Liver (tissue), 3 donors: Measurements from ENCODE around the gene ITCH.

ENCODE experiments used
- FOXA1 ChIP-seq: IDR thresholded peaks from 2 replicates; pipeline ENCODE4 v1.6.1; 2016; ENCODE audit warnings: antibody characterized with exemption
- FOXA2 ChIP-seq: IDR thresholded peaks from 2 replicates; pipeline ENCODE4 v1.6.1; 2016; ENCODE audit warnings: antibody characterized with exemption
- HNF4A ChIP-seq, 2 donors: conservative IDR thresholded peaks; 2 replicates each; pipeline ENCODE4 v1.6.1; 2016; ENCODE audit warnings: antibody characterized with exemption in 2 of 2, mild to moderate bottlenecking in 2 of 2
- RAD21 ChIP-seq, 2 donors: IDR thresholded peaks; 2 replicates each; pipeline ENCODE4 v1.6.1; 2016; ENCODE audit warnings: antibody characterized with exemption in 2 of 2, mild to moderate bottlenecking in 2 of 2
- SP1 ChIP-seq: IDR thresholded peaks from 2 replicates; pipeline ENCODE4 v1.6.1; 2018; ENCODE audit warnings: antibody characterized with exemption, mild to moderate bottlenecking
- TAF1 ChIP-seq: conservative IDR thresholded peaks from 2 replicates; pipeline ENCODE4 v1.6.1; 2016; ENCODE audit warnings: antibody characterized with exemption, mild to moderate bottlenecking
- YY1 ChIP-seq: IDR thresholded peaks from 2 replicates; pipeline ENCODE4 v1.6.1; 2016; ENCODE audit warnings: antibody characterized with exemption, mild to moderate bottlenecking
- TF ChIP-seq, protein P1 (sequence below): fragments of 150-350 bp; IDR thresholded peaks from 2 replicates; pipeline ENCODE4 v1.5.1; 2017; ENCODE audit warnings: improper control_type of control experiment, low read depth, low read length; ENCODE audit not compliant: missing input control
- TF ChIP-seq, protein P2 (sequence below): IDR thresholded peaks from 2 replicates; pipeline ENCODE4 v1.6.1; 2016; ENCODE audit warnings: antibody characterized with exemption
- TF ChIP-seq, protein P3 (sequence below): IDR thresholded peaks from 2 replicates; pipeline ENCODE4 v1.6.1; 2016; ENCODE audit warnings: antibody characterized with exemption
- TF ChIP-seq, protein P4 (sequence below): IDR thresholded peaks from 2 replicates; pipeline ENCODE4 v1.6.1; 2016; ENCODE audit warnings: antibody characterized with exemption, mild to moderate bottlenecking
- donor health status: healthy.
- donor health status: healthy.

- TF ChIP-seq, protein P1, sequence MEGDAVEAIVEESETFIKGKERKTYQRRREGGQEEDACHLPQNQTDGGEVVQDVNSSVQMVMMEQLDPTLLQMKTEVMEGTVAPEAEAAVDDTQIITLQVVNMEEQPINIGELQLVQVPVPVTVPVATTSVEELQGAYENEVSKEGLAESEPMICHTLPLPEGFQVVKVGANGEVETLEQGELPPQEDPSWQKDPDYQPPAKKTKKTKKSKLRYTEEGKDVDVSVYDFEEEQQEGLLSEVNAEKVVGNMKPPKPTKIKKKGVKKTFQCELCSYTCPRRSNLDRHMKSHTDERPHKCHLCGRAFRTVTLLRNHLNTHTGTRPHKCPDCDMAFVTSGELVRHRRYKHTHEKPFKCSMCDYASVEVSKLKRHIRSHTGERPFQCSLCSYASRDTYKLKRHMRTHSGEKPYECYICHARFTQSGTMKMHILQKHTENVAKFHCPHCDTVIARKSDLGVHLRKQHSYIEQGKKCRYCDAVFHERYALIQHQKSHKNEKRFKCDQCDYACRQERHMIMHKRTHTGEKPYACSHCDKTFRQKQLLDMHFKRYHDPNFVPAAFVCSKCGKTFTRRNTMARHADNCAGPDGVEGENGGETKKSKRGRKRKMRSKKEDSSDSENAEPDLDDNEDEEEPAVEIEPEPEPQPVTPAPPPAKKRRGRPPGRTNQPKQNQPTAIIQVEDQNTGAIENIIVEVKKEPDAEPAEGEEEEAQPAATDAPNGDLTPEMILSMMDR: no peak
- TF ChIP-seq HNF4A (conservative IDR thresholded peaks at IDR 0.05): no peak
- TF ChIP-seq, protein P2, sequence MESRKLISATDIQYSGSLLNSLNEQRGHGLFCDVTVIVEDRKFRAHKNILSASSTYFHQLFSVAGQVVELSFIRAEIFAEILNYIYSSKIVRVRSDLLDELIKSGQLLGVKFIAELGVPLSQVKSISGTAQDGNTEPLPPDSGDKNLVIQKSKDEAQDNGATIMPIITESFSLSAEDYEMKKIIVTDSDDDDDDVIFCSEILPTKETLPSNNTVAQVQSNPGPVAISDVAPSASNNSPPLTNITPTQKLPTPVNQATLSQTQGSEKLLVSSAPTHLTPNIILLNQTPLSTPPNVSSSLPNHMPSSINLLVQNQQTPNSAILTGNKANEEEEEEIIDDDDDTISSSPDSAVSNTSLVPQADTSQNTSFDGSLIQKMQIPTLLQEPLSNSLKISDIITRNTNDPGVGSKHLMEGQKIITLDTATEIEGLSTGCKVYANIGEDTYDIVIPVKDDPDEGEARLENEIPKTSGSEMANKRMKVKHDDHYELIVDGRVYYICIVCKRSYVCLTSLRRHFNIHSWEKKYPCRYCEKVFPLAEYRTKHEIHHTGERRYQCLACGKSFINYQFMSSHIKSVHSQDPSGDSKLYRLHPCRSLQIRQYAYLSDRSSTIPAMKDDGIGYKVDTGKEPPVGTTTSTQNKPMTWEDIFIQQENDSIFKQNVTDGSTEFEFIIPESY: no peak
- no peak for TF ChIP-seq TAF1
- no peak for TF ChIP-seq YY1
- no peak for TF ChIP-seq FOXA1
- TF ChIP-seq RAD21 (IDR thresholded peaks at IDR 0.05): no peak
- TF ChIP-seq, protein P3, sequence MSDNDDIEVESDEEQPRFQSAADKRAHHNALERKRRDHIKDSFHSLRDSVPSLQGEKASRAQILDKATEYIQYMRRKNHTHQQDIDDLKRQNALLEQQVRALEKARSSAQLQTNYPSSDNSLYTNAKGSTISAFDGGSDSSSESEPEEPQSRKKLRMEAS: no peak
- no peak for TF ChIP-seq FOXA2
- TF ChIP-seq SP1: no peak
- TF ChIP-seq, protein P4, sequence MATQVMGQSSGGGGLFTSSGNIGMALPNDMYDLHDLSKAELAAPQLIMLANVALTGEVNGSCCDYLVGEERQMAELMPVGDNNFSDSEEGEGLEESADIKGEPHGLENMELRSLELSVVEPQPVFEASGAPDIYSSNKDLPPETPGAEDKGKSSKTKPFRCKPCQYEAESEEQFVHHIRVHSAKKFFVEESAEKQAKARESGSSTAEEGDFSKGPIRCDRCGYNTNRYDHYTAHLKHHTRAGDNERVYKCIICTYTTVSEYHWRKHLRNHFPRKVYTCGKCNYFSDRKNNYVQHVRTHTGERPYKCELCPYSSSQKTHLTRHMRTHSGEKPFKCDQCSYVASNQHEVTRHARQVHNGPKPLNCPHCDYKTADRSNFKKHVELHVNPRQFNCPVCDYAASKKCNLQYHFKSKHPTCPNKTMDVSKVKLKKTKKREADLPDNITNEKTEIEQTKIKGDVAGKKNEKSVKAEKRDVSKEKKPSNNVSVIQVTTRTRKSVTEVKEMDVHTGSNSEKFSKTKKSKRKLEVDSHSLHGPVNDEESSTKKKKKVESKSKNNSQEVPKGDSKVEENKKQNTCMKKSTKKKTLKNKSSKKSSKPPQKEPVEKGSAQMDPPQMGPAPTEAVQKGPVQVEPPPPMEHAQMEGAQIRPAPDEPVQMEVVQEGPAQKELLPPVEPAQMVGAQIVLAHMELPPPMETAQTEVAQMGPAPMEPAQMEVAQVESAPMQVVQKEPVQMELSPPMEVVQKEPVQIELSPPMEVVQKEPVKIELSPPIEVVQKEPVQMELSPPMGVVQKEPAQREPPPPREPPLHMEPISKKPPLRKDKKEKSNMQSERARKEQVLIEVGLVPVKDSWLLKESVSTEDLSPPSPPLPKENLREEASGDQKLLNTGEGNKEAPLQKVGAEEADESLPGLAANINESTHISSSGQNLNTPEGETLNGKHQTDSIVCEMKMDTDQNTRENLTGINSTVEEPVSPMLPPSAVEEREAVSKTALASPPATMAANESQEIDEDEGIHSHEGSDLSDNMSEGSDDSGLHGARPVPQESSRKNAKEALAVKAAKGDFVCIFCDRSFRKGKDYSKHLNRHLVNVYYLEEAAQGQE: no peak
Observed at GRCh38 chr20:34524426-34524825, 161.4 kb downstream of the ITCH start.
